Heart right ventricle (tissue), 16 donors: ENCODE data around the gene CASP9. TPM values are rescaled to one million over a fixed set of nuclear protein-coding genes. Genes with fewer than 3 reads are reported as not detected.
"Not testable (repeated sequence)": the region's sequence is repeated elsewhere in the genome, so short reads cannot be mapped to it uniquely, and the experiment has no call there.

Source experiments
- ATAC-seq, 8 donors: fragments of 200-7000 bp; cut with Tn5 transposase; one replicate each; pipeline ENCODE4 v1.9.1; 2020; ENCODE audit warnings: mild to moderate bottlenecking in 8 of 8, moderate library complexity in 8 of 8, moderate number of reproducible peaks in 1 of 8
- DNase-seq, 2 donors: peaks; one replicate each; pipeline ENCODE4 v3.0.0-alpha.2; 2020
- H3K27ac ChIP-seq, 10 donors: fragments of 200-600 bp; sonication (generic) in 2 of 10; one replicate each; pipeline versions ENCODE4 v1.5.0 to v1.8.0; 2020 to 2022; ENCODE audit warnings: mild to moderate bottlenecking in 3 of 10
- H3K27me3 ChIP-seq, 7 donors: fragments of 200-600 bp; one replicate each; pipeline ENCODE4 v1.8.0; 2021 to 2022; ENCODE audit warnings: mild to moderate bottlenecking in 2 of 7
- H3K36me3 ChIP-seq, 9 donors: fragments of 200-600 bp; sonication (generic) in 1 of 9; one replicate each; pipeline versions ENCODE4 v1.5.0 to v1.8.0; 2020 to 2022; ENCODE audit warnings: mild to moderate bottlenecking in 2 of 9
- H3K4me1 ChIP-seq, 9 donors: fragments of 200-600 bp; sonication (generic) in 1 of 9; one replicate each; pipeline versions ENCODE4 v1.5.0 to v1.8.0; 2020 to 2022; ENCODE audit warnings: mild to moderate bottlenecking in 4 of 9
- H3K4me3 ChIP-seq, 10 donors: fragments of 200-600 bp; sonication (generic) in 2 of 10; one replicate each; pipeline versions ENCODE4 v1.5.0 to v1.8.0; 2020 to 2022; ENCODE audit warnings: mild to moderate bottlenecking in 7 of 10, moderate library complexity in 2 of 10
- H3K9me3 ChIP-seq, 11 donors: fragments of 200-600 bp in 10 of 11; sonication (generic) in 2 of 11; one replicate each; pipeline versions ENCODE4 v1.5.0 to v1.8.0; 2013 to 2022; ENCODE audit warnings: mild to moderate bottlenecking in 2 of 11, control low read depth in 1 of 11, moderate library complexity in 1 of 11
- CTCF ChIP-seq, 9 donors: fragments of 200-600 bp; sonication (generic) in 2 of 9; IDR thresholded peaks; one replicate each; pipeline versions ENCODE4 v1.5.0 to v1.8.0; 2021 to 2022; ENCODE audit warnings: antibody characterized with exemption in 9 of 9, mild to moderate bottlenecking in 5 of 9, moderate library complexity in 1 of 9
- WGBS, 2 donors: extraction: QIAGEN DNeasy Blood & Tissue Kit; methylation state at CpG; one replicate each; pipeline ENCODE4 v1.1.7; 2013; ENCODE audit warnings: inconsistent platforms in 1 of 2; 5-methylcytosine and 5-hydroxymethylcytosine counted together
- intact Hi-C, 10 donors: fragments of 100-400 bp; cut with DNase I; formaldehyde crosslinking; loops; one replicate each; pipeline versions ENCODE4 v1.11.1 to v1.14.2; 2022
- polyA plus RNA-seq, 2 donors: library from polyadenylated mRNA; stranded (reverse); fragments of 200-250 nt; gene quantifications; one replicate each; pipeline ENCODE4 v1.2.3, GENCODE V29; 2013
- total RNA-seq, 10 donors: library from RNA; stranded (reverse); fragmentation: NEBNext Ultra II Directional in 3 of 10; extraction: Animal tissue kit (Norgen Biotek cat#: 25700) in 3 of 10; gene quantifications; one replicate each; pipeline versions ENCODE4 v1.2.1 to v1.2.4, GENCODE V29; 2021 to 2023
- donor health status: Arrhythmogenic right ventricular cardiomyopathy.
- donor health status: ischemic (EF 13 %, LVEDD 7.1; RV severe dilation, severe dysfunction).
- donor health status: healthy with polysubstance abuse.
- donor health status: DM: no; HTN: yes; CAD: no.
- donor health status: DM: no; HTN: no; CAD: no.
- donor health status: ischemic (EF 25% LVEDD 6.9; RV normal size, moderate dysfunction).
- donor health status: ischemic (EF 25% LVEDD 5.7; RV mildly dilated, moderate dysfunction).
- donor health status: healthy.
- donor health status: DM: yes; HTN: yes; CAD: no.
- donor health status: Ischemic cardiomyopathy.
- donor health status: ischemic (EF 35%, LVEDD 5.7; RV mildly dilated, moderate dysfunction).
- donor health status: nonischemic (EF 11% LVEDD 7.7; RV severe dilation, severe dysfunction).
- donor health status: DM: yes; HTN: yes; CAD: no.
- donor health status: PGD.
- donor health status: ischemic (EF 29% LVEDD 5.4; RV normal size, mild dysfunction).
- donor health status: nonischemic (EF 23%, LVEDD 6.1; RV moderate dilation, normal function).

Gene CASP9
- total and polyA plus RNA-seq, 12 donors: 8.6 to 22.2 (median 14.3) TPM

- Histone ChIP-seq H3K4me3 (no peak overlapping the region), H3K27ac (peak overlapping the region in 1 of 10 donors; percentile 37), H3K4me1 (peaks cover 0 to 15% (median 6%) of the 10 kb centered on the region in 9 donors), H3K27me3 (no peaks in the 10 kb centered on the region), H3K36me3 (peaks cover 0 to 65% (median 15%) of the 10 kb centered on the region in 9 donors), H3K9me3 (no peaks in the 10 kb centered on the region)
- 67 to 76% methylated on average over 2 of the region's 2 CpGs for WGBS, 2 donors
- intact Hi-C loops: no loop called here
- DNase-seq (no peak), ATAC-seq (no peak)
- no peak for TF ChIP-seq CTCF (IDR thresholded peaks at IDR 0.05)
These were observed 8.9 kb downstream of the CASP9 start for GRCh38 chr1:15515022-15515663.

- intact Hi-C loops, DNase-seq, H3K9me3 ChIP-seq, H3K27ac ChIP-seq, ATAC-seq, H3K4me3 ChIP-seq, H3K27me3 ChIP-seq: not testable (repeated sequence)
- Histone ChIP-seq H3K4me1 (peaks cover 0 to 15% (median 1%) of the 10 kb centered on the region in 9 donors), H3K36me3 (peaks cover 0 to 65% (median 15%) of the 10 kb centered on the region in 9 donors)
- WGBS, 2 donors: 93 to 96% methylated on average over 5 of the region's 5 CpGs
These were observed 9.5 kb downstream of the CASP9 start for GRCh38 chr1:15514557-15514956.

GRCh38 chr1:15513919-15514318 lies 10.1 kb downstream of the CASP9 start:
- H3K36me3 ChIP-seq: peaks cover 0 to 65% (median 15%) of the 10 kb centered on the region in 9 donors
- intact Hi-C loops: no loop called here
- WGBS, 2 donors: 91 to 95% methylated on average over 3 of the region's 3 CpGs

GRCh38 chr1:15513192-15513591 lies 10.8 kb downstream of the CASP9 start:
- intact Hi-C loops: no loop called here
- peaks cover 0 to 65% (median 14%) of the 10 kb centered on the region in 9 donors for H3K36me3 ChIP-seq
- no peaks in the 10 kb centered on the region for H3K27me3 ChIP-seq
- H3K4me1 ChIP-seq: peaks cover 0 to 15% (median 3%) of the 10 kb centered on the region in 9 donors
- TF ChIP-seq CTCF (IDR thresholded peaks at IDR 0.05): no peak
- no peak for ATAC-seq
- H3K9me3 ChIP-seq: no peaks in the 10 kb centered on the region
- DNase-seq: no peak
- H3K27ac ChIP-seq: no peak overlapping the region
- no peak overlapping the region for H3K4me3 ChIP-seq
- 83 to 86% methylated on average over 4 of the region's 4 CpGs for WGBS, 2 donors

More at GRCh38 chr1:15513919-15514318, 10.1 kb downstream of the CASP9 start:
- no peak overlapping the region for H3K4me3 ChIP-seq
- no peak overlapping the region for H3K27ac ChIP-seq
- DNase-seq (no peak), ATAC-seq (no peak)
- no peaks in the 10 kb centered on the region for H3K27me3 ChIP-seq
- peaks cover 0 to 15% (median 0%) of the 10 kb centered on the region in 9 donors for H3K4me1 ChIP-seq
- no peaks in the 10 kb centered on the region for H3K9me3 ChIP-seq
- no peak for TF ChIP-seq CTCF (IDR thresholded peaks at IDR 0.05)
